WTC11 (cell line): ENCODE measurements around the gene EHD1. TPM values are rescaled to one million over a fixed set of nuclear protein-coding genes. Genes with fewer than 3 reads are reported as not detected.

Source experiments
- CREM ChIP-seq: sonication (generic); formaldehyde crosslinking; IDR thresholded peaks from 2 replicates; pipeline ENCODE4 v1.8.1; 2022; ENCODE audit warnings: mild to moderate bottlenecking, missing genetic modification reagents, moderate library complexity
- CTCF ChIP-seq: fragments of 200-600 bp; IDR thresholded peaks from 2 replicates; pipeline ENCODE4 v1.8.0; 2022; ENCODE audit warnings: antibody characterized with exemption
- ELF4 ChIP-seq: sonication (generic); formaldehyde crosslinking; IDR thresholded peaks from 2 replicates; pipeline ENCODE4 v1.8.1; 2022; ENCODE audit warnings: low read depth, mild to moderate bottlenecking, moderate library complexity, missing genetic modification reagents
- EMX1 ChIP-seq: fragments of 250-450 bp; sonication (Bioruptor Pico); IDR thresholded peaks from 2 replicates; pipeline ENCODE4 v1.8.0; 2021; ENCODE audit warnings: mild to moderate bottlenecking
- ETV6 ChIP-seq: sonication (generic); formaldehyde crosslinking; IDR thresholded peaks from 2 replicates; pipeline ENCODE4 v1.8.1; 2022; ENCODE audit warnings: mild to moderate bottlenecking, missing genetic modification reagents
- FOXJ3 ChIP-seq: sonication (generic); formaldehyde crosslinking; IDR thresholded peaks from 2 replicates; pipeline ENCODE4 v1.9.0; 2021; ENCODE audit warnings: missing genetic modification reagents, mild to moderate bottlenecking, borderline replicate concordance
- FOXP4 ChIP-seq: sonication (generic); formaldehyde crosslinking; IDR thresholded peaks from 2 replicates; pipeline ENCODE4 v1.8.0; 2022; ENCODE audit warnings: mild to moderate bottlenecking, missing genetic modification reagents
- GABPB1 ChIP-seq: sonication (generic); formaldehyde crosslinking; IDR thresholded peaks from 2 replicates; pipeline ENCODE4 v1.8.1; 2023; ENCODE audit warnings: mild to moderate bottlenecking, missing genetic modification reagents
- GRHL2 ChIP-seq: fragments of 250-450 bp; sonication (Bioruptor Pico); IDR thresholded peaks from 2 replicates; pipeline ENCODE4 v1.8.0; 2022; ENCODE audit warnings: mild to moderate bottlenecking, moderate library complexity; ENCODE audit not compliant: insufficient replicate concordance, severe bottlenecking
- GTF2I ChIP-seq: fragments of 250-450 bp; sonication (Bioruptor Pico); conservative IDR thresholded peaks from 2 replicates; pipeline ENCODE4 v1.4.0; 2021; ENCODE audit warnings: mild to moderate bottlenecking
- JAZF1 ChIP-seq: fragments of 250-450 bp; sonication (Bioruptor Pico); IDR thresholded peaks from 2 replicates; pipeline ENCODE4 v1.9.0; 2021; ENCODE audit warnings: moderate library complexity, mild to moderate bottlenecking, inconsistent platforms
- JUN ChIP-seq: sonication (generic); formaldehyde crosslinking; IDR thresholded peaks from 2 replicates; pipeline ENCODE4 v1.8.0; 2023; ENCODE audit warnings: mild to moderate bottlenecking, missing genetic modification reagents
- MYBL2 ChIP-seq: sonication (generic); formaldehyde crosslinking; IDR thresholded peaks from 2 replicates; pipeline ENCODE4 v1.8.1; 2023; ENCODE audit warnings: mild to moderate bottlenecking, moderate library complexity, missing genetic modification reagents
- NR1H2 ChIP-seq: sonication (generic); formaldehyde crosslinking; IDR thresholded peaks from 2 replicates; pipeline ENCODE4 v1.9.0; 2021; ENCODE audit warnings: mild to moderate bottlenecking, moderate library complexity, missing genetic modification reagents
- PRRX2 ChIP-seq: fragments of 250-450 bp; sonication (Bioruptor Pico); IDR thresholded peaks from 2 replicates; pipeline ENCODE4 v1.8.0; 2021; ENCODE audit warnings: mild to moderate bottlenecking
- RELA ChIP-seq: sonication (generic); formaldehyde crosslinking; IDR thresholded peaks from 2 replicates; pipeline ENCODE4 v1.8.1; 2022; ENCODE audit warnings: missing genetic modification reagents, mild to moderate bottlenecking, borderline replicate concordance
- SMAD4 ChIP-seq: sonication (generic); formaldehyde crosslinking; IDR thresholded peaks from 2 replicates; pipeline ENCODE4 v1.8.0; 2022; ENCODE audit warnings: mild to moderate bottlenecking, missing genetic modification reagents
- SP1 ChIP-seq: sonication (generic); formaldehyde crosslinking; conservative IDR thresholded peaks from 2 replicates; pipeline ENCODE4 v1.8.1; 2022; ENCODE audit warnings: missing genetic modification reagents
- TEAD1 ChIP-seq: sonication (generic); formaldehyde crosslinking; IDR thresholded peaks from 2 replicates; pipeline ENCODE4 v1.8.0; 2022; ENCODE audit warnings: mild to moderate bottlenecking, missing genetic modification reagents
- TEAD4 ChIP-seq: sonication (generic); formaldehyde crosslinking; IDR thresholded peaks from 2 replicates; pipeline ENCODE4 v1.8.0; 2022; ENCODE audit warnings: mild to moderate bottlenecking, missing genetic modification reagents
- TP53 ChIP-seq: sonication (generic); formaldehyde crosslinking; IDR thresholded peaks from 2 replicates; pipeline ENCODE4 v1.8.1; 2023; ENCODE audit warnings: mild to moderate bottlenecking, missing genetic modification reagents
- USF1 ChIP-seq: sonication (generic); formaldehyde crosslinking; IDR thresholded peaks from 2 replicates; pipeline ENCODE4 v1.8.0; 2022; ENCODE audit warnings: mild to moderate bottlenecking, missing genetic modification reagents
- USF2 ChIP-seq: sonication (generic); formaldehyde crosslinking; IDR thresholded peaks from 2 replicates; pipeline ENCODE4 v1.8.1; 2023; ENCODE audit warnings: mild to moderate bottlenecking, missing genetic modification reagents, moderate library complexity
- ZNF138 ChIP-seq: sonication (generic); formaldehyde crosslinking; conservative IDR thresholded peaks from 2 replicates; pipeline ENCODE4 v1.8.1; 2022; ENCODE audit warnings: mild to moderate bottlenecking, moderate library complexity, missing genetic modification reagents
- ZNF263 ChIP-seq: sonication (generic); formaldehyde crosslinking; IDR thresholded peaks from 2 replicates; pipeline ENCODE4 v1.8.1; 2022; ENCODE audit warnings: low read depth, mild to moderate bottlenecking, moderate library complexity, missing genetic modification reagents
- ZNF423 ChIP-seq: fragments of 250-450 bp; sonication (Bioruptor Pico); IDR thresholded peaks from 2 replicates; pipeline ENCODE4 v2.1.2; 2022; ENCODE audit warnings: mild to moderate bottlenecking, moderate library complexity
- total RNA-seq: library from RNA; stranded (reverse); gene quantifications from 3 replicates; pipeline ENCODE4 v1.2.3, GENCODE V29; 2021
- TF ChIP-seq, protein P1 (sequence below): sonication (generic); formaldehyde crosslinking; IDR thresholded peaks from 2 replicates; pipeline ENCODE4 v1.8.0; 2023; ENCODE audit warnings: mild to moderate bottlenecking, missing genetic modification reagents
- TF ChIP-seq, protein P2 (sequence below): sonication (generic); formaldehyde crosslinking; IDR thresholded peaks from 2 replicates; pipeline ENCODE4 v1.8.1; 2023; ENCODE audit warnings: mild to moderate bottlenecking, missing genetic modification reagents
- TF ChIP-seq, protein P3 (sequence below): sonication (generic); formaldehyde crosslinking; IDR thresholded peaks from 2 replicates; pipeline ENCODE4 v1.8.1; 2023; ENCODE audit warnings: mild to moderate bottlenecking, moderate library complexity, missing genetic modification reagents

EHD1 gene
- total RNA-seq, 1 experiment from 2014 or later = 38.1 TPM

- TF ChIP-seq, protein P1, sequence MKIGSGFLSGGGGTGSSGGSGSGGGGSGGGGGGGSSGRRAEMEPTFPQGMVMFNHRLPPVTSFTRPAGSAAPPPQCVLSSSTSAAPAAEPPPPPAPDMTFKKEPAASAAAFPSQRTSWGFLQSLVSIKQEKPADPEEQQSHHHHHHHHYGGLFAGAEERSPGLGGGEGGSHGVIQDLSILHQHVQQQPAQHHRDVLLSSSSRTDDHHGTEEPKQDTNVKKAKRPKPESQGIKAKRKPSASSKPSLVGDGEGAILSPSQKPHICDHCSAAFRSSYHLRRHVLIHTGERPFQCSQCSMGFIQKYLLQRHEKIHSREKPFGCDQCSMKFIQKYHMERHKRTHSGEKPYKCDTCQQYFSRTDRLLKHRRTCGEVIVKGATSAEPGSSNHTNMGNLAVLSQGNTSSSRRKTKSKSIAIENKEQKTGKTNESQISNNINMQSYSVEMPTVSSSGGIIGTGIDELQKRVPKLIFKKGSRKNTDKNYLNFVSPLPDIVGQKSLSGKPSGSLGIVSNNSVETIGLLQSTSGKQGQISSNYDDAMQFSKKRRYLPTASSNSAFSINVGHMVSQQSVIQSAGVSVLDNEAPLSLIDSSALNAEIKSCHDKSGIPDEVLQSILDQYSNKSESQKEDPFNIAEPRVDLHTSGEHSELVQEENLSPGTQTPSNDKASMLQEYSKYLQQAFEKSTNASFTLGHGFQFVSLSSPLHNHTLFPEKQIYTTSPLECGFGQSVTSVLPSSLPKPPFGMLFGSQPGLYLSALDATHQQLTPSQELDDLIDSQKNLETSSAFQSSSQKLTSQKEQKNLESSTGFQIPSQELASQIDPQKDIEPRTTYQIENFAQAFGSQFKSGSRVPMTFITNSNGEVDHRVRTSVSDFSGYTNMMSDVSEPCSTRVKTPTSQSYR = peak; percentile 56; the same call in 1 of the 2 replicates
- TF ChIP-seq USF1 (peak; percentile 67), FOXJ3 (CRISPR knock-in tag) (no peak), PRRX2 (CRISPR knock-in tag) (no peak), EMX1 (no peak), CTCF (no peak), JUN (CRISPR knock-in tag) (no peak), ETV6 (CRISPR knock-in tag) (no peak), GTF2I (CRISPR knock-in tag) (no peak), JAZF1 (CRISPR knock-in tag) (no peak), RELA (CRISPR knock-in tag) (0 out of 2 replicates have a peak, but pooled peaks have one; percentile 73), GRHL2 (CRISPR knock-in tag) (no peak), ZNF423 (CRISPR knock-in tag) (no peak), MYBL2 (CRISPR knock-in tag) (0 out of 2 replicates have a peak, but pooled peaks have one; percentile 17), CREM (CRISPR knock-in tag) (no peak), FOXP4 (CRISPR knock-in tag) (peak; percentile 42; the same call in 1 of the 2 replicates), TP53 (CRISPR knock-in tag) (no peak), GABPB1 (CRISPR knock-in tag) (no peak), SMAD4 (CRISPR knock-in tag) (no peak), TEAD1 (CRISPR knock-in tag) (no peak), TEAD4 (CRISPR knock-in tag) (no peak), USF2 (CRISPR knock-in tag) (no peak), ELF4 (CRISPR knock-in tag) (no peak), ZNF138 (CRISPR knock-in tag) (no peak), NR1H2 (CRISPR knock-in tag) (no peak), ZNF263 (0 out of 2 replicates have a peak, but pooled peaks have one; percentile 8), SP1 (CRISPR knock-in tag) (peak; percentile 65)
- TF ChIP-seq, protein P2, sequence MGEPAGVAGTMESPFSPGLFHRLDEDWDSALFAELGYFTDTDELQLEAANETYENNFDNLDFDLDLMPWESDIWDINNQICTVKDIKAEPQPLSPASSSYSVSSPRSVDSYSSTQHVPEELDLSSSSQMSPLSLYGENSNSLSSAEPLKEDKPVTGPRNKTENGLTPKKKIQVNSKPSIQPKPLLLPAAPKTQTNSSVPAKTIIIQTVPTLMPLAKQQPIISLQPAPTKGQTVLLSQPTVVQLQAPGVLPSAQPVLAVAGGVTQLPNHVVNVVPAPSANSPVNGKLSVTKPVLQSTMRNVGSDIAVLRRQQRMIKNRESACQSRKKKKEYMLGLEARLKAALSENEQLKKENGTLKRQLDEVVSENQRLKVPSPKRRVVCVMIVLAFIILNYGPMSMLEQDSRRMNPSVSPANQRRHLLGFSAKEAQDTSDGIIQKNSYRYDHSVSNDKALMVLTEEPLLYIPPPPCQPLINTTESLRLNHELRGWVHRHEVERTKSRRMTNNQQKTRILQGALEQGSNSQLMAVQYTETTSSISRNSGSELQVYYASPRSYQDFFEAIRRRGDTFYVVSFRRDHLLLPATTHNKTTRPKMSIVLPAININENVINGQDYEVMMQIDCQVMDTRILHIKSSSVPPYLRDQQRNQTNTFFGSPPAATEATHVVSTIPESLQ = no peak
- TF ChIP-seq, protein P3, sequence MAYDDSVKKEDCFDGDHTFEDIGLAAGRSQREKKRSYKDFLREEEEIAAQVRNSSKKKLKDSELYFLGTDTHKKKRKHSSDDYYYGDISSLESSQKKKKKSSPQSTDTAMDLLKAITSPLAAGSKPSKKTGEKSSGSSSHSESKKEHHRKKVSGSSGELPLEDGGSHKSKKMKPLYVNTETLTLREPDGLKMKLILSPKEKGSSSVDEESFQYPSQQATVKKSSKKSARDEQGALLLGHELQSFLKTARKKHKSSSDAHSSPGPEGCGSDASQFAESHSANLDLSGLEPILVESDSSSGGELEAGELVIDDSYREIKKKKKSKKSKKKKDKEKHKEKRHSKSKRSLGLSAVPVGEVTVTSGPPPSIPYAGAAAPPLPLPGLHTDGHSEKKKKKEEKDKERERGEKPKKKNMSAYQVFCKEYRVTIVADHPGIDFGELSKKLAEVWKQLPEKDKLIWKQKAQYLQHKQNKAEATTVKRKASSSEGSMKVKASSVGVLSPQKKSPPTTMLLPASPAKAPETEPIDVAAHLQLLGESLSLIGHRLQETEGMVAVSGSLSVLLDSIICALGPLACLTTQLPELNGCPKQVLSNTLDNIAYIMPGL = peak; percentile 44
Measured at GRCh38 chr11:64878494-64879243, at the start of gene EHD1 (continued).
